Spleen (tissue), 7 donors: Measurements from ENCODE around the gene TYW1B.
"Not testable (repeated sequence)": the region's sequence is repeated elsewhere in the genome, so short reads cannot be mapped to it uniquely, and the experiment has no call there.

ENCODE experiments used
- CTCF ChIP-seq, 11 experiments: fragments of 200-600 bp in 7 of 11; fragments of 450-650 bp in 4 of 11; sonication (generic) in 4 of 11; IDR thresholded peaks in 8 of 11; conservative IDR thresholded peaks in 3 of 11; 1 replicate in 7 of 11; 2 replicates in 4 of 11; pipeline versions ENCODE4 v1.4.0 to v1.8.0; 2016 to 2021; ENCODE audit warnings: antibody characterized with exemption in 11 of 11, inconsistent platforms in 4 of 11, mild to moderate bottlenecking in 1 of 11
- POLR2A ChIP-seq, 3 donors: fragments of 450-650 bp; IDR thresholded peaks; one replicate each; pipeline ENCODE4 v1.5.1; 2017; ENCODE audit warnings: antibody characterized with exemption in 3 of 3, mild to moderate bottlenecking in 1 of 3
- donor health status: DM: no; HTN: no; CAD: no; lungs with moderate emphysema.
- donor health status: DM: no; HTN: no; CAD: no.
- donor health status: DM: no; HTN: no; CAD: no.

DNA sequence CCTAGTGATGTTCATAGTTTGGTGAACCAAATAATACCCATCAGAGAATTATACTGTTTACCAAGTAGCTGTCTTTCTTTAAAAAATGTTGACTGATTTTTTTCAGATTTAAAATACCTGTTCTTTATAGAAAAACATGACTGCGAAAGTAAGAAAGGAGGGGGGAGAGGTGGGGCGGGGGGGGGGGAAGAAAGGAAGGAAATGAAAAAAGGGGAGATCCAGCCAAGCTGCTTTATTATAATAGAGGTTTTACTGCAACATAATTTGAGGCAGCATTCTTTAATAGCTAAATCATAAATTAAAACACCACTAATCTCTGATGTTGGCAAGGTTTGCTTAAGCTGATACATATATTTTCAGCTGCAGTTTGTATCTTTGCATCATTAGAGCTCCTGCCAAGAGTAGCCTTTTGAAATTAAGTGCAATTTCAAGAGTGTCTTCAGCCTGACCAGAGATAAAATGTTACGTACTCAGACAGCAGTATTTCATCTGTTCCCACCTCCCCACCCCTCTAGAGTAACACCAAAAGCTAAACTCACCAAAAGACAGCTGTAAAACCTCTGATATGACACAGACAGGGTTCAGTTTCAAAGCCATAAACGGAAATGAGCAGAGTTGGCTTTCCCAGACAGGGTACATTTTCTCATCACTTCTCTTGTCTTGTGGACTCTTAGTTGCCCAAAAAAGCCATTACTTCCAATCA is 202.1 kb downstream of the TYW1B start:
- not testable (repeated sequence) for TF ChIP-seq CTCF (IDR thresholded peaks at IDR 0.05 in 8 of 11, conservative IDR thresholded peaks at IDR 0.05 in 3 of 11); POLR2A (IDR thresholded peaks at IDR 0.05)
